ENCODE measurements around the gene HELQ. TPM values are rescaled to one million over a fixed set of nuclear protein-coding genes. Genes with fewer than 3 reads are reported as not detected.

Gene HELQ
- polyA plus RNA-seq, 3 donors, result 7.0 to 11.3 (median 11.1) TPM

DNA sequence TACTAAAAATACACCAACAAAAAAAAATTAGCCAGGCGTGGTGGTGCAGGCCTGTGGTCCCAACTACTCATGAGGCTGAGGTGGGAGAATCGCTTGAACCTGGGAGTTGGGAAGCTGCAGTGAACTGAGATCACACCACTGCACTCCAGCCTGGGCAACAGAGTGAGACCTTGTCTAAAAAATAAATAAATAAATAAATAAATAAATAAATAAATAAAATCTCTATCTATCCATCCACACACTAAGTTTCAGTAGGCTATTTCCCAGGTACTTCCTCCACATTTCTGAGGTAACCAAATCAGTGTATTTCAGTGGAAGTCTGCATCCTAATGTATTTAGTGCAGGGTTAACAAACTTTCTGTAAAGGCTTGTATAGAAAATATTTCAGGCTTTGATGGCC, 18.3 kb upstream of the HELQ start:
- Histone ChIP-seq H3K4me3 (replicated peaks in 1 of 3; ENCODE audit: low read depth in 2 of 3, low read length in 3 of 3) (no peak overlapping the region), H3K9me3 (replicated peaks in 1 of 2; ENCODE audit: control insufficient read depth in 1 of 2, insufficient read depth in 1 of 2, low read length in 2 of 2) (no peaks in the 10 kb centered on the region), H3K4me2 (replicated peaks; ENCODE audit: extremely low read depth, low read length, poor library complexity, severe bottlenecking) (no peak overlapping the region), H3K27me3 (ENCODE audit: control insufficient read depth in 2 of 2, insufficient read depth in 2 of 2, low read length in 2 of 2) (no peaks in the 10 kb centered on the region), H4K20me1 (ENCODE audit: insufficient read depth, low read length) (no peaks in the 10 kb centered on the region), H3K27ac (ENCODE audit: low read depth in 1 of 2, low read length in 2 of 2) (no peak overlapping the region), H3K79me2 (ENCODE audit: insufficient read depth, low read length) (no peaks in the 10 kb centered on the region), H2AFZ (ENCODE audit: insufficient read depth, low read depth, low read length, poor library complexity, severe bottlenecking) (no peak overlapping the region), H3K4me1 (ENCODE audit: control insufficient read depth in 1 of 2, insufficient read depth in 2 of 2, low read length in 2 of 2) (no peaks in the 10 kb centered on the region), H3K36me3 (replicated peaks in 1 of 2; ENCODE audit: control insufficient read depth in 1 of 2, insufficient read depth in 2 of 2, low read length in 2 of 2) (peaks cover 9 to 57% of the 10 kb centered on the region in 2 donors), H3K9ac (ENCODE audit: insufficient read depth, low read length, poor library complexity, severe bottlenecking) (no peak overlapping the region)
- Mint-ChIP-seq H3K4me3 (no peak overlapping the region), H3K27ac (no peak overlapping the region), H3K9me3 (no peaks in the 10 kb centered on the region), H3K36me3 (peaks cover 46 to 61% of the 10 kb centered on the region in 2 donors), H3K4me1 (no peaks in the 10 kb centered on the region), H3K27me3 (ENCODE audit: low read depth in 3 of 3) (no peaks in the 10 kb centered on the region)
- TF ChIP-seq, protein P1, sequence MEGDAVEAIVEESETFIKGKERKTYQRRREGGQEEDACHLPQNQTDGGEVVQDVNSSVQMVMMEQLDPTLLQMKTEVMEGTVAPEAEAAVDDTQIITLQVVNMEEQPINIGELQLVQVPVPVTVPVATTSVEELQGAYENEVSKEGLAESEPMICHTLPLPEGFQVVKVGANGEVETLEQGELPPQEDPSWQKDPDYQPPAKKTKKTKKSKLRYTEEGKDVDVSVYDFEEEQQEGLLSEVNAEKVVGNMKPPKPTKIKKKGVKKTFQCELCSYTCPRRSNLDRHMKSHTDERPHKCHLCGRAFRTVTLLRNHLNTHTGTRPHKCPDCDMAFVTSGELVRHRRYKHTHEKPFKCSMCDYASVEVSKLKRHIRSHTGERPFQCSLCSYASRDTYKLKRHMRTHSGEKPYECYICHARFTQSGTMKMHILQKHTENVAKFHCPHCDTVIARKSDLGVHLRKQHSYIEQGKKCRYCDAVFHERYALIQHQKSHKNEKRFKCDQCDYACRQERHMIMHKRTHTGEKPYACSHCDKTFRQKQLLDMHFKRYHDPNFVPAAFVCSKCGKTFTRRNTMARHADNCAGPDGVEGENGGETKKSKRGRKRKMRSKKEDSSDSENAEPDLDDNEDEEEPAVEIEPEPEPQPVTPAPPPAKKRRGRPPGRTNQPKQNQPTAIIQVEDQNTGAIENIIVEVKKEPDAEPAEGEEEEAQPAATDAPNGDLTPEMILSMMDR (IDR thresholded peaks at IDR 0.05), result no peak
- no peak for DNase-seq
- no CpG with 5 or more reads among the region's 2 CpGs for WGBS (ENCODE audit: insufficient coverage)
- intact Hi-C loops (cut with micrococcal nuclease), result no loop called here

DNA sequence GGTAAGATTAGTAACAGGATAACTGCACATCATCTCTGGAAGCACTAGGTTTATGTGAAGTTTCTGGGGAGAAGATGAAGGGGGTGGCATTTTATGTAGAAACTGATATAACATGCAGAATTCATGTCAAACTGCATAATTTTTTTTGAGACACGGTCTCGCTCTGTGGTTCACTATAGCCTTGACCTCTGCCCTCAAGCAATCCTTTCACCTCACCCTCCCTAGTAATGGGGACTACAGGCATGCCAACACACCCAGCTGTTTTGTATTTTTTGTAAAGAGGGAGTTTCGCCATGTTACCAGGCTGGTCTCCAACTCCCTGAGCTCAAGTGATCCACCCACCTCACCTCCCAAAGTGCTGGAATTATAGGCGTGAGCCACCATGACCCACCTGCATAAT, 17.8 kb upstream of the HELQ start:
- Histone ChIP-seq H2AFZ (ENCODE audit: insufficient read depth, low read depth, low read length, poor library complexity, severe bottlenecking) (no peak overlapping the region), H4K20me1 (ENCODE audit: insufficient read depth, low read length) (no peaks in the 10 kb centered on the region), H3K4me3 (replicated peaks in 1 of 3; ENCODE audit: low read depth in 2 of 3, low read length in 3 of 3) (no peak overlapping the region), H3K4me1 (ENCODE audit: control insufficient read depth in 1 of 2, insufficient read depth in 2 of 2, low read length in 2 of 2) (no peaks in the 10 kb centered on the region), H3K9ac (ENCODE audit: insufficient read depth, low read length, poor library complexity, severe bottlenecking) (no peak overlapping the region), H3K36me3 (replicated peaks in 1 of 2; ENCODE audit: control insufficient read depth in 1 of 2, insufficient read depth in 2 of 2, low read length in 2 of 2) (peaks cover 13 to 58% of the 10 kb centered on the region in 2 donors), H3K79me2 (ENCODE audit: insufficient read depth, low read length) (no peaks in the 10 kb centered on the region), H3K9me3 (replicated peaks in 1 of 2; ENCODE audit: control insufficient read depth in 1 of 2, insufficient read depth in 1 of 2, low read length in 2 of 2) (no peaks in the 10 kb centered on the region), H3K27me3 (ENCODE audit: control insufficient read depth in 2 of 2, insufficient read depth in 2 of 2, low read length in 2 of 2) (no peaks in the 10 kb centered on the region), H3K4me2 (replicated peaks; ENCODE audit: extremely low read depth, low read length, poor library complexity, severe bottlenecking) (no peak overlapping the region), H3K27ac (ENCODE audit: low read depth in 1 of 2, low read length in 2 of 2) (no peak overlapping the region)
- Mint-ChIP-seq H3K4me3 (no peak overlapping the region), H3K9me3 (no peaks in the 10 kb centered on the region), H3K4me1 (no peaks in the 10 kb centered on the region), H3K36me3 (peaks cover 50 to 65% of the 10 kb centered on the region in 2 donors), H3K27ac (no peak overlapping the region), H3K27me3 (ENCODE audit: low read depth in 3 of 3) (no peaks in the 10 kb centered on the region)
- no peak for DNase-seq
- TF ChIP-seq, protein P1 (IDR thresholded peaks at IDR 0.05), result no peak
- WGBS (ENCODE audit: insufficient coverage), result no CpG with 5 or more reads among the region's 4 CpGs
- intact Hi-C loops (cut with micrococcal nuclease), result no loop called here

Measured in CD14-positive monocyte (primary cell).